KBM-7 (cell line): ENCODE data around the gene XK.
"Not testable (repeated sequence)": the region's sequence is repeated elsewhere in the genome, so short reads cannot be mapped to it uniquely, and the experiment has no call there.

Experiments
- DNase-seq: peaks from one replicate; pipeline ENCODE4 v3.0.0-alpha.2; 2015
- in situ Hi-C: fragments of 300-500 bp; cut with MboI; formaldehyde crosslinking; loops from 2 replicates; pipeline ENCODE4 v1.14.3; 2020; ENCODE audit warnings: low sequenced_read_pairs, low pct_unique_long_range_greater_than_20kb, mixed read lengths

The XK gene

GRCh38 chrX:37685381-37686359 is at the start of gene XK:
XK (plus strand) TSS chrX:37685791; CDS start chrX:37685962, 171 bp downstream.
- peak; percentile 72 for DNase-seq
- in situ Hi-C loops = no loop called here

- DNase-seq = no peak
- in situ Hi-C loops = no loop called here
Observed at GRCh38 chrX:37638047-37638446, 47.5 kb upstream of the XK start.

GRCh38 chrX:37640142-37640541 is 45.4 kb upstream of the XK start:
- DNase-seq = peak; percentile 82
- in situ Hi-C loops = no loop called here

- no peak for DNase-seq
- in situ Hi-C loops = no loop called here
Observed at GRCh38 chrX:37641859-37642258, 43.7 kb upstream of the XK start.

GRCh38 chrX:37644381-37645305 is 40.9 kb upstream of the XK start:
- in situ Hi-C loops = no loop called here
- no peak for DNase-seq

- peak; percentile 24 for DNase-seq
- in situ Hi-C loops = no loop called here
Observed at GRCh38 chrX:37646254-37646653, 39.3 kb upstream of the XK start.

GRCh38 chrX:37650879-37651278 is 34.7 kb upstream of the XK start:
- DNase-seq, in situ Hi-C loops: not testable (repeated sequence)

- in situ Hi-C loops = no loop called here
- DNase-seq = peak; percentile 44
Observed at GRCh38 chrX:37651921-37652452, 33.6 kb upstream of the XK start.

GRCh38 chrX:37652589-37653231 is 32.9 kb upstream of the XK start:
- in situ Hi-C loops = no loop called here
- peak; percentile 11 for DNase-seq

GRCh38 chrX:37653397-37654085 is 32.0 kb upstream of the XK start:
- in situ Hi-C loops = no loop called here
- DNase-seq = no peak

GRCh38 chrX:37658343-37659030 is 27.1 kb upstream of the XK start:
- DNase-seq = no peak
- in situ Hi-C loops = no loop called here

- no peak for DNase-seq
- in situ Hi-C loops = no loop called here
Observed at GRCh38 chrX:37659047-37659446, 26.5 kb upstream of the XK start.

GRCh38 chrX:37662181-37662580 is 23.4 kb upstream of the XK start:
- no peak for DNase-seq
- in situ Hi-C loops = no loop called here

- DNase-seq = no peak
- in situ Hi-C loops = no loop called here
Observed at GRCh38 chrX:37666516-37666915, 19.1 kb upstream of the XK start.

- no peak for DNase-seq
- in situ Hi-C loops = no loop called here
Observed at GRCh38 chrX:37667141-37667540, 18.4 kb upstream of the XK start.

GRCh38 chrX:37672563-37672962 is 13.0 kb upstream of the XK start:
- in situ Hi-C loops = no loop called here
- DNase-seq = no peak

GRCh38 chrX:37676811-37677210 is 8.8 kb upstream of the XK start:
- in situ Hi-C loops = no loop called here
- no peak for DNase-seq

GRCh38 chrX:37677243-37677642 is 8.3 kb upstream of the XK start:
- DNase-seq = no peak
- in situ Hi-C loops = no loop called here
